Measurements from ENCODE around the gene DUSP3. TPM values are rescaled to one million over a fixed set of nuclear protein-coding genes. Genes with fewer than 3 reads are reported as not detected.

DUSP3 gene
- total and polyA plus RNA-seq, 2 experiments from 2014 or later: 73.8 to 76.8 TPM

GRCh38 chr17:43753493-43754129 is 25.2 kb downstream of the DUSP3 start:
- H3K9me2 ChIP-seq (replicated peaks; ENCODE audit: insufficient read depth): no peaks in the 10 kb centered on the region
- no peaks in the 10 kb centered on the region for H4K20me1 ChIP-seq (ENCODE audit: insufficient read depth, poor library complexity, severe bottlenecking)
- H3K9me3 ChIP-seq (ENCODE audit: low read depth): no peaks in the 10 kb centered on the region
- H3K4me3 ChIP-seq: no peak overlapping the region
- H3K79me2 ChIP-seq: no peaks in the 10 kb centered on the region
- peaks cover 2% of the 10 kb centered on the region for H3K4me1 ChIP-seq (ENCODE audit: insufficient read depth)
- WGBS (ENCODE audit: low lambda C conversion rate, missing lambda C conversion rate): 84% methylated on average over 5 of the region's 5 CpGs
- H3K27ac ChIP-seq: no peak overlapping the region
- peaks cover 59% of the 10 kb centered on the region for H3K27me3 ChIP-seq
- H2AFZ ChIP-seq: no peak overlapping the region
- H3K4me2 ChIP-seq: no peak overlapping the region
- DNase-seq (ENCODE audit: low spot score): no peak
- TF ChIP-seq CTCF (IDR thresholded peaks at IDR 0.05; ENCODE audit: poor library complexity) (no peak), EZH2phosphoT487 (IDR thresholded peaks at IDR 0.05; ENCODE audit: low read depth, severe bottlenecking, unreplicated experiment) (no peak), EZH2 (IDR thresholded peaks at IDR 0.05; ENCODE audit: borderline replicate concordance) (no peak)
- no peaks in the 10 kb centered on the region for H3K36me3 ChIP-seq (replicated peaks; ENCODE audit: insufficient read depth, low read depth)

- no peak overlapping the region for H3K4me2 ChIP-seq
- 90% methylated on average over 5 of the region's 5 CpGs for WGBS (ENCODE audit: low lambda C conversion rate, missing lambda C conversion rate)
- no peaks in the 10 kb centered on the region for H3K9me2 ChIP-seq (replicated peaks; ENCODE audit: insufficient read depth)
- no peaks in the 10 kb centered on the region for H3K9me3 ChIP-seq (ENCODE audit: low read depth)
- no peak overlapping the region for H3K27ac ChIP-seq
- H3K27me3 ChIP-seq: peaks cover 35% of the 10 kb centered on the region
- DNase-seq (ENCODE audit: low spot score): no peak
- H3K36me3 ChIP-seq (replicated peaks; ENCODE audit: insufficient read depth, low read depth): no peaks in the 10 kb centered on the region
- H3K4me1 ChIP-seq (ENCODE audit: insufficient read depth): peaks cover 2% of the 10 kb centered on the region
- H3K79me2 ChIP-seq: no peaks in the 10 kb centered on the region
- no peak overlapping the region for H2AFZ ChIP-seq
- H4K20me1 ChIP-seq (ENCODE audit: insufficient read depth, poor library complexity, severe bottlenecking): no peaks in the 10 kb centered on the region
- no peak for TF ChIP-seq CTCF (IDR thresholded peaks at IDR 0.05; ENCODE audit: poor library complexity)
- no peak for TF ChIP-seq EZH2phosphoT487 (IDR thresholded peaks at IDR 0.05; ENCODE audit: low read depth, severe bottlenecking, unreplicated experiment)
- TF ChIP-seq EZH2 (IDR thresholded peaks at IDR 0.05; ENCODE audit: borderline replicate concordance): no peak
- no peak overlapping the region for H3K4me3 ChIP-seq
Measured at GRCh38 chr17:43750153-43750552, 28.6 kb downstream of the DUSP3 start.

- peaks cover 7% of the 10 kb centered on the region for H3K27me3 ChIP-seq
- no peaks in the 10 kb centered on the region for H3K9me2 ChIP-seq (replicated peaks; ENCODE audit: insufficient read depth)
- H3K4me2 ChIP-seq: no peak overlapping the region
- H4K20me1 ChIP-seq (ENCODE audit: insufficient read depth, poor library complexity, severe bottlenecking): no peaks in the 10 kb centered on the region
- no peaks in the 10 kb centered on the region for H3K79me2 ChIP-seq
- no peak overlapping the region for H3K27ac ChIP-seq
- DNase-seq (ENCODE audit: low spot score): no peak
- H3K4me1 ChIP-seq (ENCODE audit: insufficient read depth): no peaks in the 10 kb centered on the region
- no peak overlapping the region for H2AFZ ChIP-seq
- TF ChIP-seq CTCF (IDR thresholded peaks at IDR 0.05; ENCODE audit: poor library complexity) (no peak), EZH2 (IDR thresholded peaks at IDR 0.05; ENCODE audit: borderline replicate concordance) (no peak)
- H3K9me3 ChIP-seq (ENCODE audit: low read depth): no peaks in the 10 kb centered on the region
- no peaks in the 10 kb centered on the region for H3K36me3 ChIP-seq (replicated peaks; ENCODE audit: insufficient read depth, low read depth)
- H3K4me3 ChIP-seq: no peak overlapping the region
- 19% methylated on average over 6 of the region's 6 CpGs for WGBS (ENCODE audit: low lambda C conversion rate, missing lambda C conversion rate)
Measured at GRCh38 chr17:43745541-43745940, 33.2 kb downstream of the DUSP3 start.

All from hepatocyte (in vitro differentiated cells).